ENCODE measurements around the gene SLC27A5.
A peak's percentile ranks its signal among the peaks of the same experiment; 100 is the strongest.
"Not testable (repeated sequence)": the region's sequence is repeated elsewhere in the genome, so short reads cannot be mapped to it uniquely, and the experiment has no call there.

SLC27A5 gene

GRCh38 chr19:58484349-58484748, 27.4 kb downstream of the SLC27A5 start:
- DNase-seq: not testable (repeated sequence)

- DNase-seq: no peak
Measured at GRCh38 chr19:58483776-58484175, 28.0 kb downstream of the SLC27A5 start.

GRCh38 chr19:58482372-58482771, 29.4 kb downstream of the SLC27A5 start:
- DNase-seq: no peak

GRCh38 chr19:58480831-58481230, 31.0 kb downstream of the SLC27A5 start:
- DNase-seq: no peak

- no peak for DNase-seq
Measured at GRCh38 chr19:58480481-58480830, 31.3 kb downstream of the SLC27A5 start.

GRCh38 chr19:58479736-58480480, 31.9 kb downstream of the SLC27A5 start:
- no peak for DNase-seq

- DNase-seq: no peak
Measured at GRCh38 chr19:58479303-58479702, 32.5 kb downstream of the SLC27A5 start.

- DNase-seq: no peak
Measured at GRCh38 chr19:58477871-58478270, 33.9 kb downstream of the SLC27A5 start.

- no peak for DNase-seq
Measured at GRCh38 chr19:58477130-58477529, 34.7 kb downstream of the SLC27A5 start.

- DNase-seq: peak; percentile 66
Measured at GRCh38 chr19:58476498-58477015, 35.2 kb downstream of the SLC27A5 start.

GRCh38 chr19:58475714-58476497, 35.9 kb downstream of the SLC27A5 start, which contains the start of gene ZNF446:
Gene ZNF446, plus strand, starts transcription at chr19:58476352. Its CDS starts 867 bp downstream, at chr19:58477219.
- peak; percentile 98 for DNase-seq

GRCh38 chr19:58474997-58475713, 36.6 kb downstream of the SLC27A5 start:
- no peak for DNase-seq

GRCh38 chr19:58474291-58474996, 37.3 kb downstream of the SLC27A5 start:
- DNase-seq: no peak

GRCh38 chr19:58473775-58474174, 38.0 kb downstream of the SLC27A5 start:
- no peak for DNase-seq

GRCh38 chr19:58471736-58472135, 40.1 kb downstream of the SLC27A5 start:
- no peak for DNase-seq

GRCh38 chr19:58470837-58471543, 40.8 kb downstream of the SLC27A5 start:
- not testable (repeated sequence) for DNase-seq

GRCh38 chr19:58469241-58470013, 42.4 kb downstream of the SLC27A5 start:
- DNase-seq: no peak

GRCh38 chr19:58468216-58468839, 43.5 kb downstream of the SLC27A5 start:
- DNase-seq: peak; percentile 91

GRCh38 chr19:58466760-58467589, 44.8 kb downstream of the SLC27A5 start, which contains the start of gene ZNF324:
Gene ZNF324, plus strand, starts transcription at chr19:58467080. Its CDS starts 2,106 bp downstream, at chr19:58469186.
- peak; percentile 99 for DNase-seq
